Epithelial cell of prostate (primary cell): ENCODE results near the gene AFDN.

Experiments used
- DNase-seq: peaks from one replicate; pipeline ENCODE4 v3.0.0-alpha.2; 2011; ENCODE audit warnings: low read depth, low spot score
- H3K27ac ChIP-seq: fragments of 450-650 bp; 2 replicates; pipeline ENCODE4 v1.5.1; 2017; ENCODE audit warnings: mild to moderate bottlenecking

Gene AFDN

GRCh38 chr6:167937948-167938911, 111.5 kb downstream of the AFDN start:
- peak; percentile 79 for DNase-seq

GRCh38 chr6:167941822-167942221, 115.1 kb downstream of the AFDN start:
- no peak overlapping the region for H3K27ac ChIP-seq
- DNase-seq, result no peak

More at GRCh38 chr6:167937948-167938911, 111.5 kb downstream of the AFDN start:
- H3K27ac ChIP-seq, result peak overlapping the region; percentile 80

GRCh38 chr6:167944130-167944529, 117.4 kb downstream of the AFDN start:
- DNase-seq, result no peak
- H3K27ac ChIP-seq, result no peak overlapping the region

GRCh38 chr6:167946007-167946406, 119.3 kb downstream of the AFDN start:
- no peak overlapping the region for H3K27ac ChIP-seq
- no peak for DNase-seq

DNA sequence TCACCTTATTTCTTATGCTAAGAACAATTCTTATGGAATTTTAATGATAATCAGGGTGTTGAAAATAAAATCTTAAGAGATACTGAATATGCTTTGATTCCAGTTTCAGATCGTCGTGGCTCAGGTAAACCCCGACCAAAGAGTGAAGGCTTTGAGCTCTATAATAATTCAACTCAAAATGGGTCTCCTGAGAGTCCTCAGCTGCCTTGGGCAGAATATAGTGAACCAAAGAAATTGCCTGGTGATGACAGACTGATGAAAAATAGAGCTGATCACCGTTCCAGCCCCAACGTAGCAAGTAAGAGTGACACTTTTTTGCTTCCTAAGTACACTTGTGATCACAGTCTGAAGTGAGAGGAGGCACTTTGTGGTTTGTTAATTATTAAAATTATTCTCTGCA, 119.9 kb downstream of the AFDN start:
- no peak for DNase-seq
- no peak overlapping the region for H3K27ac ChIP-seq

DNA sequence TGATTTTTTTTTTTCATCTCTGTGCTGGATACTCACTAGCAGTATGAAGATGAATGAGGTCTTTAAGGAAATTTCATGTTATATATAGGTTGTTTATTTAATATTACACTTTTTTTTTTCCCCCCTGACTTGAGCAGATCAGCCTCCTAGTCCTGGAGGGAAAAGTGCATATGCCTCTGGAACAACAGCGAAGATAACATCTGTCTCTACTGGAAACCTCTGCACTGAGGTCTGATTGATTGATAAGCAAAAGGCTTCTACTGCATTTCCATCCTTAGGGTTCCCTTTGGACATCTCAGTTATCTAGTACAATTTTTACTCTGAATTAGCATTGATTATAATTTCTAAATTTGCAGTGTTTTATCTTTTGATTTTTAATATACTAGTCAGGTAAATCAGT, 121.0 kb downstream of the AFDN start:
- no peak for DNase-seq
- no peak overlapping the region for H3K27ac ChIP-seq

GRCh38 chr6:167948716-167949115, 122.0 kb downstream of the AFDN start:
- no peak for DNase-seq
- H3K27ac ChIP-seq, result no peak overlapping the region

DNA sequence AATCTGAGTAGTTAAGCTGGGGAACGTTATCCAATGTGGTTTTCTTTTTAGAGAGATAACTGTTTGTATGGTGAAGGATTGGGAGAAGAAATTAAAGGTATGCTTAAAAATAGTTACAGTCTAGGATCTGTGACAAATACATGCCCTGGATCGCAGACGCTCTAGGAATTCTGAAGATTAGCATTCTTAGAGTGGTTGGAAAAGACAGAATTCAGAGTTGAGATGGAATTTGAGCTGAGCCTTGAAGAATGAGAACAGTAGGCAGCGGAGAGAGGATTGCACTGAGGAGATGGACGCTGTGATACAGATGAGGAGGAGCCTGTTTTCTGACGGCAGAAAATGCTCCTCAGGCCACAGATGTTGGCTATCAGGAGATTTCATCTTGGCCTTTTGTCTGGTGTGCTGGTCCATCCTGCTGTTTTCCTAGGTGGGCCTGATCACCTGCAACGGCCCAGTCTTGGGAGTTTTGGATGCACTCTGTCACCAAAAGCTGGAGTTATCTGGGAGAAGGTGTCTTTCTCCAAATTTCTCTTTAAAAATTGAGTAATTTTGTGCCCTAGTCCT, 122.5 kb downstream of the AFDN start:
- no peak for DNase-seq
- H3K27ac ChIP-seq, result no peak overlapping the region

GRCh38 chr6:167951781-167952511, 125.2 kb downstream of the AFDN start:
- peak overlapping the region; percentile 54 for H3K27ac ChIP-seq
- no peak for DNase-seq

DNA sequence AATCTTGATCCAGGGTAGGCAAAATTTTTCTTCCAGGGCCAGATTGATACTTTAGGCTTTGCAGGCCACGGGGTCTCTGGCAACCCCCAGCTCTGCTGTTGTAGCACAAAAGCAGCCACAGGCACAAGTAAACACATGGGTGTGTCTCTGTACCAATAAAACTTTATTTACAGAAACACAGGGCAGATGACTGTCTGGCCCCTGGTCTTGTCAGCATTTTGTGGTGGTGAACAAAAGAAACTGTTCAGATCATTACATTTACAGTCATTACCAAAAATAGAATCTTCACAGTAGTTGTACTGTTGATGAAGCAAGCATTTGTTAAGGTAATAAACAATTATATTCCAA, 125.8 kb downstream of the AFDN start:
- H3K27ac ChIP-seq, result peak overlapping the region; percentile 54
- DNase-seq, result no peak

DNA sequence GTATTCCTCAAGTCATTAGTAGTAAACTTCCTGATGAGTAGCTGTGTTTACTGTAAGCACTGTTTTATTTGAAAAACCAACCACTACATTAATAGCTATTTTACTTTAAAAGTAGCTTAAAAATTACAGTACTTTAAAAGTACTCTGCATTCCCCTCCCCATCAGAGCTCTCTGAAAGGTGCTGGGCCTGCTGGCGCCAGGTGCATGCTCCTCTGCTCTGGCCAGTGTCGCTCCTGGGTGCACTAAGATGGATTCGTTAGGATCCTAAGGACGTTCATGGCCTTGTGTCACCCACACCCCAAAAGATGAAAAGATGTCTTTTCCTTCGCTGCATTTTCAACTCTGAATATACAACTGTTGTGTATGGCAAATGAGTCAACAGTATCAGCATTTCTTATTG, 126.8 kb downstream of the AFDN start:
- DNase-seq, result no peak
- H3K27ac ChIP-seq, result no peak overlapping the region

GRCh38 chr6:167954151-167954550, 127.4 kb downstream of the AFDN start:
- H3K27ac ChIP-seq, result no peak overlapping the region
- DNase-seq, result no peak

GRCh38 chr6:167956491-167956890, 129.8 kb downstream of the AFDN start:
- H3K27ac ChIP-seq, result peak overlapping the region; percentile 44
- DNase-seq, result no peak

GRCh38 chr6:167956983-167957492, 130.3 kb downstream of the AFDN start:
- DNase-seq, result no peak
- peak overlapping the region; percentile 44 for H3K27ac ChIP-seq

GRCh38 chr6:167957626-167958025, 130.9 kb downstream of the AFDN start:
- peak overlapping the region; percentile 44 for H3K27ac ChIP-seq
- no peak for DNase-seq

GRCh38 chr6:167960579-167960978, 133.9 kb downstream of the AFDN start:
- no peak overlapping the region for H3K27ac ChIP-seq
- DNase-seq, result no peak

DNA sequence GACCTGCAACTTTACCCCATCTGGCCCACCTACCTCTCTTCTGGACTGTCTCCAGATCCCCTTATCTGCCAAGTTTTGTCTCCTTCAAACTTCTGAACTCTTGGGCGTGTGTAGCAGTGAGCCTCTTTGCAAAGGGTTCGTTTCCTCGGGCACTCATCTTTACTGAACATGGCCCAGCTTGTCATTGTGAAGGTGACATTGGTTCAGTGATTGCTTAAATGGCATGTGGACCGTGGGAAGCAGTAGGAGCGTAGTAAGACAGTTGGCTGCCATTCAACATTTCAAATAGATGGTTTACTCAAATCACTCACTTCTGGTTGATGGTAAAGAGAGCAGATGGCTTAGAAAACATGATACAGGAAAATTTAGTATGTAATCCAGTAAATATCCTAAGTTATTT, 136.0 kb downstream of the AFDN start:
- no peak overlapping the region for H3K27ac ChIP-seq
- no peak for DNase-seq

DNA sequence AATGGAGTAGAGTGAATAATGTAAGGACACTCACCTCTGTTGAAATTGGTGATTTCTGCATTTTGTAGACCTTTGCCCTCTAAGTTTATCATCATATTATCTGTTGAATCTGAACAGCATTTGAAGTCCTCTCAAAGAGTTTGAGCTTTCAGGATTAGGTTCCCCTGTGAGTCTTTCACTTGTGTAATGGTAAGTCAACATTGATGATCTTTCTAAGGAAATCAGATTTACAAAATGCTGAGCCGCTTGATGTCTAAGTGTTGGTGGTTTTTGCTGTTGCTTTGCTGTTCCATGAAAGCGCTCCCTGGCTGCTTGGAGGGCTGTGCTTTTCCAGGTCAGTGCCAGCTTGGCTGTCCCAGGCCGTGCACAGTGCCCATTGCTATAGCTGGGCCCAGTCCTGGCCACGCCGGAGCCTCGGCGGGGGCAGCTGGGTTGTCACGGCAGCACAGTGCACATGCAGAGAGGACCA, 136.9 kb downstream of the AFDN start:
- no peak overlapping the region for H3K27ac ChIP-seq
- no peak for DNase-seq

DNA sequence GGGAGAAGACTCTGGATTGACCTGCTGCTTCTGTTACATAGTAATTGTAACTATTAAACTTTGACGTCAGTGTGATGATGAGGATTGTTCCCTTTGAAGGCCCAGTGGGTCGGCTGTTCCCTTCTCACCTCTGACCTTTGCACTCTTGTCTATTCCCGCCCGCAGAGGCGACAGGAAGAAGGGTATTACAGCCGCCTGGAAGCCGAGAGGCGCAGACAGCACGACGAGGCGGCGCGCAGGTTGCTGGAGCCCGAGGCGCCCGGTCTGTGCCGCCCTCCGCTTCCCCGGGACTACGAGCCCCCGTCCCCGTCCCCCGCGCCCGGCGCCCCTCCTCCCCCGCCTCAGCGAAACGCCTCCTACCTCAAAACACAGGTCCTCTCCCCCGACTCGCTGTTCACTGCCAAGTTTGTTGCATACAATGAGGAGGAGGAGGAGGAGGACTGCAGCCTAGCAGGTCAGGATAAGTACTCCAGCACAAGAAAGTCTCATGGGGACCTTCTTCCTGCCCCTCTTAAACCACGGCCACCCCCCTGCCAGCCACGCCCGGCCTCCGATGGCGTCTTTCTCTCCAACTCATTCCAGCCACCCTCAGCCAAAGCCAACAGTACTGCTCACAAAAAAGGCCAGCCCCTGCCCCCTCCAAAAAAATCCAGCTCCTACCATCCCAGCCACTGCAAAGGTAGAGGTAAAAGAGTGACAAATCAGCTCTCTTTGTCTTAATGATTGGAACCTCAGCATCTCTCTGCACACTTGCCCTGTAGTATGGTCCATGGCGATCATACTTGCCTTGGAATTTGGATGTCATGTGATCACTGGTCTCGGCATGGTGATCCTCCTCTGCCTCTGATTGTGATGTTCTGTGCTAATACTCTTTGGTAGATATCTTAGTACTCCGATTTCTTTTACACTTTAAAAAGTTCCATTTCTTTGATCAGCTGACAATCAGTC, 139.2 kb downstream of the AFDN start:
- no peak overlapping the region for H3K27ac ChIP-seq
- DNase-seq, result no peak

- no peak for DNase-seq
- H3K27ac ChIP-seq, result no peak overlapping the region
Measured at GRCh38 chr6:167966540-167966905, 139.8 kb downstream of the AFDN start.
